WTC11 (cell line): ENCODE measurements around the gene ARHGEF10L. TPM values are rescaled to one million over a fixed set of nuclear protein-coding genes. Genes with fewer than 3 reads are reported as not detected.

Experiments used
- ATAC-seq: fragments of 200-7000 bp; cut with Tn5 transposase; 2 replicates; pipeline ENCODE4 v1.10.0; 2021; ENCODE audit warnings: mild to moderate bottlenecking, moderate library complexity
- CTCF ChIA-PET: fragments of 300-600 bp; sonication (Branson Sonifier 250); formaldehyde crosslinking; loops from one replicate; lab custom pipeline; 2021; ENCODE audit warnings: antibody characterized with exemption; lab: Charles Lee
- POLR2A ChIA-PET: fragments of 350-600 bp; sonication (Branson Sonifier 250); formaldehyde crosslinking; loops from one replicate; lab custom pipeline; 2021; ENCODE audit warnings: antibody characterized with exemption; lab: Charles Lee
- DNase-seq: peaks from one replicate; pipeline ENCODE4 v3.0.0; 2021; ENCODE audit warnings: low spot score
- H3K27ac Mint-ChIP-seq: 2 replicates; pipeline ENCODE4 v1.8.0; 2021; ENCODE audit warnings: mixed read lengths
- H3K27me3 Mint-ChIP-seq: 2 replicates; pipeline ENCODE4 v1.8.0; 2021; ENCODE audit warnings: low read depth, mild to moderate bottlenecking, moderate library complexity, mixed read lengths
- H3K36me3 Mint-ChIP-seq: 2 replicates; pipeline ENCODE4 v1.8.0; 2021; ENCODE audit warnings: mixed read lengths
- H3K4me1 Mint-ChIP-seq: 2 replicates; pipeline ENCODE4 v1.8.0; 2022; ENCODE audit warnings: mixed read lengths
- H3K4me3 Mint-ChIP-seq: 2 replicates; pipeline ENCODE4 v1.8.0; 2021; ENCODE audit warnings: mild to moderate bottlenecking, moderate library complexity, mixed read lengths
- H3K9me3 Mint-ChIP-seq: 2 replicates; pipeline ENCODE4 v1.8.0; 2021; ENCODE audit warnings: mixed read lengths
- EMX1 ChIP-seq: fragments of 250-450 bp; sonication (Bioruptor Pico); IDR thresholded peaks from 2 replicates; pipeline ENCODE4 v1.8.0; 2021; ENCODE audit warnings: mild to moderate bottlenecking
- ETV6 ChIP-seq: sonication (generic); formaldehyde crosslinking; IDR thresholded peaks from 2 replicates; pipeline ENCODE4 v1.8.1; 2022; ENCODE audit warnings: mild to moderate bottlenecking, missing genetic modification reagents
- FOXJ3 ChIP-seq: sonication (generic); formaldehyde crosslinking; IDR thresholded peaks from 2 replicates; pipeline ENCODE4 v1.9.0; 2021; ENCODE audit warnings: missing genetic modification reagents, mild to moderate bottlenecking, borderline replicate concordance
- FOXP1 ChIP-seq: sonication (generic); formaldehyde crosslinking; IDR thresholded peaks from 2 replicates; pipeline ENCODE4 v1.8.0; 2022; ENCODE audit warnings: missing genetic modification reagents, mild to moderate bottlenecking, moderate library complexity, borderline replicate concordance
- JUN ChIP-seq: sonication (generic); formaldehyde crosslinking; IDR thresholded peaks from 2 replicates; pipeline ENCODE4 v1.8.0; 2023; ENCODE audit warnings: mild to moderate bottlenecking, missing genetic modification reagents
- KAT7 ChIP-seq: sonication (generic); formaldehyde crosslinking; IDR thresholded peaks from 2 replicates; pipeline ENCODE4 v1.8.1; 2023; ENCODE audit warnings: missing genetic modification reagents, mild to moderate bottlenecking, borderline replicate concordance
- NFYB ChIP-seq: sonication (generic); formaldehyde crosslinking; conservative IDR thresholded peaks from 2 replicates; pipeline ENCODE4 v1.8.0; 2022; ENCODE audit warnings: low read depth, missing genetic modification reagents
- RELA ChIP-seq: sonication (generic); formaldehyde crosslinking; IDR thresholded peaks from 2 replicates; pipeline ENCODE4 v1.8.1; 2022; ENCODE audit warnings: missing genetic modification reagents, mild to moderate bottlenecking, borderline replicate concordance
- SMAD4 ChIP-seq: sonication (generic); formaldehyde crosslinking; IDR thresholded peaks from 2 replicates; pipeline ENCODE4 v1.8.0; 2022; ENCODE audit warnings: mild to moderate bottlenecking, missing genetic modification reagents
- TCF7 ChIP-seq: sonication (generic); formaldehyde crosslinking; IDR thresholded peaks from 2 replicates; pipeline ENCODE4 v1.8.0; 2022; ENCODE audit warnings: mild to moderate bottlenecking, low read depth, missing genetic modification reagents, moderate library complexity
- TEAD1 ChIP-seq: sonication (generic); formaldehyde crosslinking; IDR thresholded peaks from 2 replicates; pipeline ENCODE4 v1.8.0; 2022; ENCODE audit warnings: mild to moderate bottlenecking, missing genetic modification reagents
- total RNA-seq: library from RNA; stranded (reverse); gene quantifications from 3 replicates; pipeline ENCODE4 v1.2.3, GENCODE V29; 2021
- TF ChIP-seq, protein P1 (sequence below): sonication (generic); formaldehyde crosslinking; IDR thresholded peaks from 2 replicates; pipeline ENCODE4 v1.8.0; 2022; ENCODE audit warnings: mild to moderate bottlenecking, missing genetic modification reagents
- TF ChIP-seq, protein P2 (sequence below): sonication (generic); formaldehyde crosslinking; IDR thresholded peaks from 2 replicates; pipeline ENCODE4 v1.8.1; 2022; ENCODE audit warnings: missing genetic modification reagents, borderline replicate concordance
- TF ChIP-seq, protein P3 (sequence below): sonication (generic); formaldehyde crosslinking; IDR thresholded peaks from 2 replicates; pipeline ENCODE4 v1.8.0; 2022; ENCODE audit warnings: mild to moderate bottlenecking, missing genetic modification reagents
- TF ChIP-seq, protein P4 (sequence below): fragments of 250-450 bp; sonication (Bioruptor Pico); conservative IDR thresholded peaks from 2 replicates; pipeline ENCODE4 v1.9.0; 2021; ENCODE audit warnings: mild to moderate bottlenecking
- TF ChIP-seq, protein P5 (sequence below): sonication (generic); formaldehyde crosslinking; IDR thresholded peaks from 2 replicates; pipeline ENCODE4 v1.8.0; 2023; ENCODE audit warnings: missing genetic modification reagents
- TF ChIP-seq, protein P6 (sequence below): sonication (generic); formaldehyde crosslinking; IDR thresholded peaks from 2 replicates; pipeline ENCODE4 v1.8.0; 2022; ENCODE audit warnings: missing genetic modification reagents
- TF ChIP-seq, protein P7 (sequence below): sonication (generic); formaldehyde crosslinking; IDR thresholded peaks from 2 replicates; pipeline ENCODE4 v1.8.1; 2023; ENCODE audit warnings: mild to moderate bottlenecking, missing genetic modification reagents, borderline replicate concordance

ARHGEF10L gene
- total RNA-seq, 1 experiment from 2014 or later = 34.4 TPM

DNA sequence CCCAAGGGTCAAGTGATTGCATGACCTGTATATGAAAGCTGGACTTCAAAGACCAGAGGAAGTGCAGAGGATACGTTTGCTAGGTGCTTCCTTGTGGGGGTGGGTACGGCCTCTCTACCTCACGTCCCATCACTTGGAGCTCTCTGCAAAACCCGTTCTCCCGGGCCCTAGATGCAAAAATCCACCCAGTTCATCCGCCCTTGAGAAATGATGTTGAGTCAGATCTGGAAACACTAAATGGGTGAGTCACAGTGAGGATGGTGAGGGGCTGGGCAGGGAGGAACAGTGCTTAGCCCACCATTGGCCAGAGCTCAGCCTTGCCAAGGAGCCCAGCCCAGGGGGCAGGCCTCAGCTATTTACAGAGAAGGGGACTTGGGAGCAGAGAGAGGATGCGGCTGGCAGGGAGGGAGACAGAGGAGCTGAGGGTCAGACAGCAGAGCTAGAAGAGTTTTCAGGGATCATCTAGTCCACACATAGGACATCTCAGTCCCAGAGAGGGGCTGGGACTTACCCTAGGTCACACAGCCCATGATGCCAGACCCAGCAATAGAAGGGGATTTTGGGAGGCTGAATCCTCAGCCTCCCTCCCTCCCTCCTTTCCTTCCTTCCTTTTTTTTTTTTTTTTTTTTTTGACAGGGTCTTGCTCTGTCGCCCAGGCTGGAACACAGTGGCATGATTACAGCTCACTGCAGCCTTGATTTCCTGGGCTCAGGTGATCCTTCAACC lies 14.6 kb downstream of the ARHGEF10L start (continued):
- TF ChIP-seq, protein P1, sequence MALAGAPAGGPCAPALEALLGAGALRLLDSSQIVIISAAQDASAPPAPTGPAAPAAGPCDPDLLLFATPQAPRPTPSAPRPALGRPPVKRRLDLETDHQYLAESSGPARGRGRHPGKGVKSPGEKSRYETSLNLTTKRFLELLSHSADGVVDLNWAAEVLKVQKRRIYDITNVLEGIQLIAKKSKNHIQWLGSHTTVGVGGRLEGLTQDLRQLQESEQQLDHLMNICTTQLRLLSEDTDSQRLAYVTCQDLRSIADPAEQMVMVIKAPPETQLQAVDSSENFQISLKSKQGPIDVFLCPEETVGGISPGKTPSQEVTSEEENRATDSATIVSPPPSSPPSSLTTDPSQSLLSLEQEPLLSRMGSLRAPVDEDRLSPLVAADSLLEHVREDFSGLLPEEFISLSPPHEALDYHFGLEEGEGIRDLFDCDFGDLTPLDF (CRISPR knock-in tag) = no peak
- TF ChIP-seq, protein P2, sequence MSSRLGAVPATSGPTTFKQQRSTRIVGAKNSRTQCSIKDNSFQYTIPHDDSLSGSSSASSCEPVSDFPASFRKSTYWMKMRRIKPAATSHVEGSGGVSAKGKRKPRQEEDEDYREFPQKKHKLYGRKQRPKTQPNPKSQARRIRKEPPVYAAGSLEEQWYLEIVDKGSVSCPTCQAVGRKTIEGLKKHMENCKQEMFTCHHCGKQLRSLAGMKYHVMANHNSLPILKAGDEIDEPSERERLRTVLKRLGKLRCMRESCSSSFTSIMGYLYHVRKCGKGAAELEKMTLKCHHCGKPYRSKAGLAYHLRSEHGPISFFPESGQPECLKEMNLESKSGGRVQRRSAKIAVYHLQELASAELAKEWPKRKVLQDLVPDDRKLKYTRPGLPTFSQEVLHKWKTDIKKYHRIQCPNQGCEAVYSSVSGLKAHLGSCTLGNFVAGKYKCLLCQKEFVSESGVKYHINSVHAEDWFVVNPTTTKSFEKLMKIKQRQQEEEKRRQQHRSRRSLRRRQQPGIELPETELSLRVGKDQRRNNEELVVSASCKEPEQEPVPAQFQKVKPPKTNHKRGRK (CRISPR knock-in tag) = no peak
- TF ChIP-seq RELA (CRISPR knock-in tag) (no peak), TEAD1 (CRISPR knock-in tag) (no peak), EMX1 (CRISPR knock-in tag) (no peak), TCF7 (no peak), ETV6 (CRISPR knock-in tag) (no peak)

DNA sequence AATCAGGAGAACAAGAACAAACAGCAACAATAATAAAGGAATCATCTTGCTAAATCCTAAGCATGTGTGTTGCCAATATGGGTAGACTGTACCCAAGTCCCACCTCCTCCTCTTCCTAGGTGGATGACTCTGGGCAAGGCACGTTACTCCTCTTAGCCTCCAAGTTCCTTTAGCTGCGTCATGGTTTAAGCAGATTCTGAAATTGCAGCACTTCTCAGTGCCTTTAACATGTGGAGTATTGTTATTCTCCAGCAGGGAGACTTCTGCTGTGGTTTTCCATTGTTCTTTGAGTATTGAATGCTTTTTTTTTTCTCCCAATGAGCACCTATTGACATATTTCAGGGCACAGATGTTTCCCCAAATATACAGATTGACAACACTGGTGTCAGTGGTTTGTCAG lies 15.5 kb downstream of the ARHGEF10L start:
- ChIA-PET CTCF (interaction anchor here (0.7 to 8.5 kb wide), 5 partner anchors 8 to 181 kb away, joined by 3 to 57 read pairs (median 5); no protein-coding TSS in a partner anchor), POLR2A (no interaction called here)
- Mint-ChIP-seq H3K9me3 (no peaks in the 10 kb centered on the region), H3K27me3 (no peaks in the 10 kb centered on the region), H3K4me3 (no peak overlapping the region), H3K27ac (peak overlapping the region; percentile 33; the same call in 1 of the 2 replicates), H3K36me3 (no peaks in the 10 kb centered on the region), H3K4me1 (peaks cover 93% of the 10 kb centered on the region)
- DNase-seq = no peak
- TF ChIP-seq, protein P3, sequence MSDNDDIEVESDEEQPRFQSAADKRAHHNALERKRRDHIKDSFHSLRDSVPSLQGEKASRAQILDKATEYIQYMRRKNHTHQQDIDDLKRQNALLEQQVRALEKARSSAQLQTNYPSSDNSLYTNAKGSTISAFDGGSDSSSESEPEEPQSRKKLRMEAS (CRISPR knock-in tag) = no peak
- TF ChIP-seq TCF7 (no peak), KAT7 (CRISPR knock-in tag) (no peak)
- TF ChIP-seq, protein P4, sequence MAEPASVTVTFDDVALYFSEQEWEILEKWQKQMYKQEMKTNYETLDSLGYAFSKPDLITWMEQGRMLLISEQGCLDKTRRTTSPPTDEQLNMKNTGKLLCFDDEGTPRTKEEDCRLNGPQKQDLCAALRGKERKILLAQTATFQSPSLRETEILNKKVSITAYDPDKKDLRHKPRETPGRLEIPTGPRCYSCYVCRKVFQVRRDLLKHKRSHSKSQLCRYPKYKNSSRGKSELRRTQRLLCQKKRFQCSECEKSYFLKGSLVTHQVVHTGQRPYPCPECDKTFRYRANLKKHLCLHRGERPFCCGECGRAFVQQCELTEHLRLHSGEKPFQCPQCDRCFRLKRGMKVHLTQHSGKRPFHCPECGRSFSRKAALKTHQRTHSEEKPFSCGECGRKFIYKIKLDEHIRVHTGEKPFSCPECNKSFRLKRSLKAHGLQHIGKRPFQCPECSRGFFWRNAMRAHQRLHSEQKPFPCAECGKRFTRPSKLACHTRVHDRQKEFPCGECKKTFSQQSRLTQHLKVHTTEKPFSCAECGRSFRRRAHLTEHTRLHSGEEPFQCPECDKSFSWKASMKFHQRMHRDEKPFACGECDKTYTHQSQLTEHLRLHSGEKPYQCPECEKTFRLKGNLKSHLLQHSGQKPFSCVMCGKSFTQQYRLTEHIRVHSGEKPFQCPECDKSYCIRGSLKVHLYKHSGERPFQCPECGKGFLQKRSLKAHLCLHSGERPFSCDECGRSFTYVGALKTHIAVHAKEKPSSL = no peak
- no peak for ATAC-seq

DNA sequence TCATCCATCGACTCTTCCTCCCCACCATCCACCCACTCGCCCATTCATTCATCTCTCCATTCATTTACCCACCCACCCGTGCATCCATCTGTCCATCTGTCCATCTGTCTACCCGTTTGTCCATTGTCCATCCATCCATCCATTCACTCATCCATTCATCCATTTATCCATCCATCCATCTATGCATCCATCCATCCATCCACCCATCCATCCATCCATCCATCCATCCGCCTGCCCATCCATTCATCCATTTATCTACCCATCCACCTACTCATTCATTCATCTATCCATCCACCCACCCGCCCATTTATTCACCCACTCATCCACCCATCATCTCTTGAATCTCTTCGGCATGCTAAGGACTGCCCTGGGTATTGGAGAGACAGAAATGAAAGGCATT lies 18.5 kb downstream of the ARHGEF10L start:
- CTCF ChIA-PET = interaction anchor here (1.0 to 3.6 kb wide), 8 partner anchors 11 to 81 kb away, joined by 3 to 28 read pairs (median 8); no protein-coding TSS in a partner anchor
- ATAC-seq (no peak), DNase-seq (no peak)
- Mint-ChIP-seq H3K4me1 (peaks cover 94% of the 10 kb centered on the region), H3K27ac (0 out of 2 replicates have a peak overlapping the region, but pooled peaks have one; percentile 46), H3K4me3 (no peak overlapping the region), H3K9me3 (no peaks in the 10 kb centered on the region), H3K36me3 (no peaks in the 10 kb centered on the region), H3K27me3 (no peaks in the 10 kb centered on the region)
- POLR2A ChIA-PET = interaction anchor here (1.6 kb wide), 1 partner anchor 8 kb away, joined by 3 read pairs; no protein-coding TSS in a partner anchor
- TF ChIP-seq, protein P5, sequence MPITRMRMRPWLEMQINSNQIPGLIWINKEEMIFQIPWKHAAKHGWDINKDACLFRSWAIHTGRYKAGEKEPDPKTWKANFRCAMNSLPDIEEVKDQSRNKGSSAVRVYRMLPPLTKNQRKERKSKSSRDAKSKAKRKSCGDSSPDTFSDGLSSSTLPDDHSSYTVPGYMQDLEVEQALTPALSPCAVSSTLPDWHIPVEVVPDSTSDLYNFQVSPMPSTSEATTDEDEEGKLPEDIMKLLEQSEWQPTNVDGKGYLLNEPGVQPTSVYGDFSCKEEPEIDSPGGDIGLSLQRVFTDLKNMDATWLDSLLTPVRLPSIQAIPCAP (CRISPR knock-in tag) = no peak
- no peak for TF ChIP-seq JUN
- TF ChIP-seq, protein P6, sequence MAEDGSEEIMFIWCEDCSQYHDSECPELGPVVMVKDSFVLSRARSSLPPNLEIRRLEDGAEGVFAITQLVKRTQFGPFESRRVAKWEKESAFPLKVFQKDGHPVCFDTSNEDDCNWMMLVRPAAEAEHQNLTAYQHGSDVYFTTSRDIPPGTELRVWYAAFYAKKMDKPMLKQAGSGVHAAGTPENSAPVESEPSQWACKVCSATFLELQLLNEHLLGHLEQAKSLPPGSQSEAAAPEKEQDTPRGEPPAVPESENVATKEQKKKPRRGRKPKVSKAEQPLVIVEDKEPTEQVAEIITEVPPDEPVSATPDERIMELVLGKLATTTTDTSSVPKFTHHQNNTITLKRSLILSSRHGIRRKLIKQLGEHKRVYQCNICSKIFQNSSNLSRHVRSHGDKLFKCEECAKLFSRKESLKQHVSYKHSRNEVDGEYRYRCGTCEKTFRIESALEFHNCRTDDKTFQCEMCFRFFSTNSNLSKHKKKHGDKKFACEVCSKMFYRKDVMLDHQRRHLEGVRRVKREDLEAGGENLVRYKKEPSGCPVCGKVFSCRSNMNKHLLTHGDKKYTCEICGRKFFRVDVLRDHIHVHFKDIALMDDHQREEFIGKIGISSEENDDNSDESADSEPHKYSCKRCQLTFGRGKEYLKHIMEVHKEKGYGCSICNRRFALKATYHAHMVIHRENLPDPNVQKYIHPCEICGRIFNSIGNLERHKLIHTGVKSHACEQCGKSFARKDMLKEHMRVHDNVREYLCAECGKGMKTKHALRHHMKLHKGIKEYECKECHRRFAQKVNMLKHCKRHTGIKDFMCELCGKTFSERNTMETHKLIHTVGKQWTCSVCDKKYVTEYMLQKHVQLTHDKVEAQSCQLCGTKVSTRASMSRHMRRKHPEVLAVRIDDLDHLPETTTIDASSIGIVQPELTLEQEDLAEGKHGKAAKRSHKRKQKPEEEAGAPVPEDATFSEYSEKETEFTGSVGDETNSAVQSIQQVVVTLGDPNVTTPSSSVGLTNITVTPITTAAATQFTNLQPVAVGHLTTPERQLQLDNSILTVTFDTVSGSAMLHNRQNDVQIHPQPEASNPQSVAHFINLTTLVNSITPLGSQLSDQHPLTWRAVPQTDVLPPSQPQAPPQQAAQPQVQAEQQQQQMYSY = no peak
- TF ChIP-seq RELA (CRISPR knock-in tag) = no peak
- no peak for TF ChIP-seq SMAD4 (CRISPR knock-in tag)
- TF ChIP-seq, protein P7, sequence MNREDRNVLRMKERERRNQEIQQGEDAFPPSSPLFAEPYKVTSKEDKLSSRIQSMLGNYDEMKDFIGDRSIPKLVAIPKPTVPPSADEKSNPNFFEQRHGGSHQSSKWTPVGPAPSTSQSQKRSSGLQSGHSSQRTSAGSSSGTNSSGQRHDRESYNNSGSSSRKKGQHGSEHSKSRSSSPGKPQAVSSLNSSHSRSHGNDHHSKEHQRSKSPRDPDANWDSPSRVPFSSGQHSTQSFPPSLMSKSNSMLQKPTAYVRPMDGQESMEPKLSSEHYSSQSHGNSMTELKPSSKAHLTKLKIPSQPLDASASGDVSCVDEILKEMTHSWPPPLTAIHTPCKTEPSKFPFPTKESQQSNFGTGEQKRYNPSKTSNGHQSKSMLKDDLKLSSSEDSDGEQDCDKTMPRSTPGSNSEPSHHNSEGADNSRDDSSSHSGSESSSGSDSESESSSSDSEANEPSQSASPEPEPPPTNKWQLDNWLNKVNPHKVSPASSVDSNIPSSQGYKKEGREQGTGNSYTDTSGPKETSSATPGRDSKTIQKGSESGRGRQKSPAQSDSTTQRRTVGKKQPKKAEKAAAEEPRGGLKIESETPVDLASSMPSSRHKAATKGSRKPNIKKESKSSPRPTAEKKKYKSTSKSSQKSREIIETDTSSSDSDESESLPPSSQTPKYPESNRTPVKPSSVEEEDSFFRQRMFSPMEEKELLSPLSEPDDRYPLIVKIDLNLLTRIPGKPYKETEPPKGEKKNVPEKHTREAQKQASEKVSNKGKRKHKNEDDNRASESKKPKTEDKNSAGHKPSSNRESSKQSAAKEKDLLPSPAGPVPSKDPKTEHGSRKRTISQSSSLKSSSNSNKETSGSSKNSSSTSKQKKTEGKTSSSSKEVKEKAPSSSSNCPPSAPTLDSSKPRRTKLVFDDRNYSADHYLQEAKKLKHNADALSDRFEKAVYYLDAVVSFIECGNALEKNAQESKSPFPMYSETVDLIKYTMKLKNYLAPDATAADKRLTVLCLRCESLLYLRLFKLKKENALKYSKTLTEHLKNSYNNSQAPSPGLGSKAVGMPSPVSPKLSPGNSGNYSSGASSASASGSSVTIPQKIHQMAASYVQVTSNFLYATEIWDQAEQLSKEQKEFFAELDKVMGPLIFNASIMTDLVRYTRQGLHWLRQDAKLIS = no peak
- no peak for TF ChIP-seq FOXJ3
- no peak for TF ChIP-seq FOXP1 (CRISPR knock-in tag)
- no peak for TF ChIP-seq NFYB (CRISPR knock-in tag)
